Left lobe of liver (tissue), 2 donors: ENCODE data around the gene PDCD1. TPM values are rescaled to one million over a fixed set of nuclear protein-coding genes. Genes with fewer than 3 reads are reported as not detected.
A peak's percentile ranks its signal among the peaks of the same experiment; 100 is the strongest.
"Not testable (repeated sequence)": the region's sequence is repeated elsewhere in the genome, so short reads cannot be mapped to it uniquely, and the experiment has no call there.

ENCODE experiments used
- ATAC-seq: fragments of 200-7000 bp; cut with Tn5 transposase; one replicate; pipeline ENCODE4 v1.9.1; 2020; ENCODE audit warnings: mild to moderate bottlenecking, moderate library complexity
- DNase-seq: peaks from one replicate; pipeline ENCODE4 v3.0.0-alpha.2; 2020; ENCODE audit warnings: low spot score
- total RNA-seq: library from RNA; stranded (reverse); gene quantifications from one replicate; pipeline ENCODE4 v1.2.1, GENCODE V29; 2021
- donor health status: DM: no; HTN: no; CAD: no; lungs with moderate emphysema.
- donor health status: DM: no; HTN: yes; CAD: no.

The PDCD1 gene
- total RNA-seq, 1 donor from 2014 or later, result 0.18 TPM

DNA sequence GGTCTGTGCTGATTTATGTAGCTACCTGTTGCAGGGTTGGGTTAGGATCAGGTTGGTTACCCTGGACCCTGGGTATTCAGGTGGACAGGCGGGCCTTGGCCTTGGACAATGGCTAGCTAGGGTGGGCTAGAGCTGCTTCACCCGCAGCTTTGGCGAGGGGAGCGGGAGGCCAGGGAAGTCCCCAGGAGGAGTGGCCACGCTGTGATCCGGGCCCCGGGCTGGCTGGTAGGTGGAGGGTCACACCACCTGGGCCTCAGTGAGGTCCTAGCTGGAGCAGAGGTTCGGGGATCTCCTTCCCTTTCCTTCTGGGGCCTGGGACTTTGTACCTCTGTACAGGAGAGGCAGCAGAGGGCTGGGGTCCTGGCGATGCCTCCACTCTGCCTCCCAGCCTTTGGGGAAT lies 20.6 kb upstream of the PDCD1 start:
- ATAC-seq (no peak), DNase-seq (no peak)

DNA sequence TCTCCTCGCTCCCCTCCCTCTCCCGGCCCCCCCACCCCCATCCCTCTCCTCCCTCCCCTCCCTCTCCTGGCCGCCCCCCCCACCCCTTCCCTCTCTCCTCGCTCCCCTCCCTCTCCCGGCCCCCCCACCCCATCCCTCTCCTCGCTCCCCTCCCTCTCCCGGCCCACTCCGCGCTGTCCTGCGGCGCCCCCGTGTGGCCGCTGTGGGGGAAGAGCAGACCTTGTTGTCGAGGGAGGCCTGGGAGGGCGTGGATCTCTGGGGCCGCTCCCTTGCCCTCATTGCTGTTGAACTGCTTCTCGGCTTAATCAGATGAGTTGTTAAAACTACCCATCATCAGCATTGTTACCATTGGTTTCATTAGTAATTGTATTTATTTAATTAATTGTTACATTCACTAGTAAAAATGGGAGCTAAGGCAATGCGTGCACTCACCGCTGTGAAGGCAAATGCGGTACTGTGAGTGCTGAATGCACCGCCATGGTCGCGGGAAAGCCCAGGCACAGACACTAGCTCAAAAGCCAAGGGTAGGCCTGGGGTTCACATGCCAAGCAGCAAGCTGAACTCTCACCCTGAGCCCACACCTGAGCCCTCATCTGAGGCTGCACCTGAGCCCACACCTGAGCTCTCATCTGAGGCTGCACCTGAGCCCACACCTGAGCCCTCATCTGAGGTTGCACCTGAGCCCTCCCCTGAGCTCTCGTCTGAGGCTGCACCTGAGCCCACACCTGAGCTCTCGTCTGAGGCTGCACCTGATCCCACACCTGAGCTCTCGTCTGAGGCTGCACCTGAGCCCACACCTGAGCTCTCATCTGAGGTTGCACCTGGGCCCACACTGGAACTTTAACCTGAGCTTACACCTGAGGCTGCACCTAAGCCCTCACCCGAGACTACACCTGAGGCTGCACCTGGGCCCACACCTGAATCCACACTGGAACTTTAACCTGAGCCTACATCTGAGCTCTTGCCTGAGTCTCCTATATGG lies 19.6 kb upstream of the PDCD1 start:
- DNase-seq (no peak), ATAC-seq (peak; percentile 15)

DNA sequence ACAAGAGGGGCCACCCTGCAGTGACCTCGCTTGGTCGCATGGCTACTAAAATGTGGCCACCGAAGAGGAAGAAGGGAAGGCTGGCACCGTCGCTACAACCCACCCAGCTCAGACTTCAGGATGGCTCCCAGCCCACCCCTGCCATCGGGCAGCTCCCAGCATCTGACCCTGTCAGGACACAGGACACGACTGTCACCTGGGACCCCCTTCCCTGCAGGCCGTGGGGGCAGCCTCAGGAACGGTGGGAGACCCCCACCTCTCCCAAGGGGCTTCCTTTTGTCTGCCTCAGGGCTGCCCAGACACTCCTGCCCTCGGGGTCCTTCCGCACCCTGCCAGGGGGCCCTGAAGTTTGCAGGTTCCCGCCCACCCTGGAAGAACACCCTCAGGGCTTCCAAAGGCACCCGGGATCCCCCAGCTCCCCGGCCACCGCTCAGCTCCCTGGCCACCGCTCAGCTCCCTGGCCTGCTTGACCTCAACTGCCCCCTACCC lies 18.5 kb upstream of the PDCD1 start:
- DNase-seq (no peak), ATAC-seq (no peak)

DNA sequence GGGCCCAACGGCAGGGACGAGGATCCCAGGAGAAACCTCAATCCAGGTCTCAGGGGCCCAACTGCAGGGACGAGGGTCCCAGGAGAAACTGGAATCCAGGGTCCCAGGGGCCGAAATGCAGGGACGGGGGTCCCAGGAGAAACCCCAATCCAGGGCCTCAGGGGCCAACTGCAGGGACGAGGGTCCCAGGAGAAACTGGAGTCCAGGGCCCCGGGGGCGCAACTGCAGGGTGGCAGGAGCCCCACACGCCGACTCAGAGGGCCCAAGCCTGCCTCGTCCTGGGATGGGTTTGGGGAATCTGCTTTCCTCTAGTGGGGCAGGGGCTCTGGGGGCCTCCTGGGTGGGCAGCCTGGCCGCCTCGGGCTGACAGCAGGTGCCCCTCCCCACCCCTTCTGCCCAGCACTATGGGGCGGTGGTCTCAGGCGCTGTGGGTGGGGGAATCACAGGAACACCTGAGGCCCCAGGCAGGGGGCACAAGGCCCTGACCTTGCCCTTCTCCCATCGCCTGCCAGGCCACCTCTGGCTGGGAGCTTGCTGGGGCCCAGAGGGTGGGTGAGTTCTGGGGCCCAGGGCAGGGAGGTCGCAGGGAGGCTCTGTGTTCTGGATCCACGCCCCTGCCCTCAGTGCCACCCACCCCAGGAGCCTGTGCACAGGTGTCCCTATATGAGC lies 18.0 kb upstream of the PDCD1 start:
- ATAC-seq (no peak), DNase-seq (no peak)

DNA sequence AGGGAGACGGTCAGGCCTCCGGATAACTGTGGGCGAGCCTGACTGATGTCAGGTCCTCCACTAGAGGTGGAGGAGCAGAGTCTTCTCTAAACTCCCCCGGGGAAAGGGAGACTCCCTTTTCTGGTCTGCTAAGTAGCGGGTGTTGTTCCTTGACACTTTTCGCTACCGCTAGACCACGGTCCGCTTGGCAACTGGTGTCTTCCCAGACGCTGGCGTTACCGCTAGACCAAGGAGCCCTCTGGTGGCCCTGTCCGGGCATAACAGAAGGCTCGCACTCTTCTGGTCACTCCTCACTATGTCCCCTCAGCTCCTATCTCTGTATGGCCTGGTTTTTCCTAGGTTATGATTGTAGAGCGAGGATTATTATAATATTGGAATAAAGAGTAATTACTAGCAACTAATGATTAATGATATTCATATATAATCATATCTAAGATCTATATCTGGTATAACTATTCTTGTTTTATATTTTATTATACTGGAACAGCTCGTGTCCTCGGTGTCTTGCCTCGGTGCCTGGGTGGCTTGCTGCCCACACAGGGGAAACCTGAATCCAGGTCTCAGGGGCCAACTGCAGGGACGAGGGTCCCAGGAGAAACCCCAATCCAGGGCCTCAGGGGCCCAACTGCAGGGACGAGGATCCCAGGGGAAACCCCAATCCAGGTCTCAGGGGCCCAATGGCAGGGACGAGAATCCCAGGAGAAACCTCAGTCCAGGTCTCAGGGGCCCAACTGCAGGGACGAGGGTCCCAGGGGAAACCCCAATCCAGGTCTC lies 17.2 kb upstream of the PDCD1 start:
- DNase-seq, ATAC-seq: not testable (repeated sequence)

DNA sequence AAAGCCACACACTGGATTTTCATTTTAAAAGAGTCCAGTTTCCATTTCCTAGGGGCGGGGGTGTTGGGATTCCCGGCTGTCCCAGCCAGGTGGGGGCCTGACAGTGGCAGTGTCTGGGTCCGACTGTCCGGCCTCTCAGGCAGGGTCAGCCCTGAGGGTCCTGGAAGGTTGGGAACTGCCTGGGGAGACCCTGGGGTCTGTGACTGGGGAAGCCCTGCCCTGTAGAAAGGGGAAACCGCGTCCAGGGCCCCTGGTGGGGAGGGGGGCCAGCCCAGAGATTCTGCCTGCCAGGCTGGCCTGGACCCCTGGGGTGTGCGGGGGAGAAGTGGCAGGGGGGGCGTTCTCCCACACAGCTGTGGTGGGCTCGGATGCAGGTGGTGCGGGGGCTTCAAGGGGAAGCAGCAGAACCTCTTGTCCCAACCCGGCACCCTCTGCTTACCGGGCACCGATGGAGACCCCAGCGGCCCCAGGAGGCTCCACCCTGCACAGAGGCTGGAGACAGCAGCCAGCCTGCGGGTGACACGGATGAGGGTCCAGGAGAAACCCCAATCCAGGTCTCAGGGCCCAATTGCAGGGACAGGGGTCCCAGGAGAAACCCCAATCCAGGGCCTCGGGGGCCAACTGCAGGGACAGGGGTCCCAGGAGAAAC lies 15.7 kb upstream of the PDCD1 start:
- DNase-seq (no peak), ATAC-seq (no peak)

DNA sequence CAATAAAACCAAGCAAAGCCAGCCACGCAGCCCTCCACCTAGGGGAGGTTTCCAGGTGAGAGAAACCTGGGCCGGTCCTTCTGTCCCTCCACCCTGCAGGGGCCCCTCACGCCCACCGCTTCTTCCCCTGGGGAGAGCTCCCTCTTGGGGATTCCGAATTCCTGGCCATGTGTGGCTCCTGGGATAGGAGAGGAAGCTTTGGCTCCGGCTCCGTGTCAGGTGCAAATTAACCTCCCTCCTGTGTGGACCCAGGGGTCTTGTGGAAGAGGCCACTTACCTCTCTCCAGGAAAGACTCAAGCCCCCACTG lies 15.1 kb upstream of the PDCD1 start:
- ATAC-seq (no peak), DNase-seq (no peak)

DNA sequence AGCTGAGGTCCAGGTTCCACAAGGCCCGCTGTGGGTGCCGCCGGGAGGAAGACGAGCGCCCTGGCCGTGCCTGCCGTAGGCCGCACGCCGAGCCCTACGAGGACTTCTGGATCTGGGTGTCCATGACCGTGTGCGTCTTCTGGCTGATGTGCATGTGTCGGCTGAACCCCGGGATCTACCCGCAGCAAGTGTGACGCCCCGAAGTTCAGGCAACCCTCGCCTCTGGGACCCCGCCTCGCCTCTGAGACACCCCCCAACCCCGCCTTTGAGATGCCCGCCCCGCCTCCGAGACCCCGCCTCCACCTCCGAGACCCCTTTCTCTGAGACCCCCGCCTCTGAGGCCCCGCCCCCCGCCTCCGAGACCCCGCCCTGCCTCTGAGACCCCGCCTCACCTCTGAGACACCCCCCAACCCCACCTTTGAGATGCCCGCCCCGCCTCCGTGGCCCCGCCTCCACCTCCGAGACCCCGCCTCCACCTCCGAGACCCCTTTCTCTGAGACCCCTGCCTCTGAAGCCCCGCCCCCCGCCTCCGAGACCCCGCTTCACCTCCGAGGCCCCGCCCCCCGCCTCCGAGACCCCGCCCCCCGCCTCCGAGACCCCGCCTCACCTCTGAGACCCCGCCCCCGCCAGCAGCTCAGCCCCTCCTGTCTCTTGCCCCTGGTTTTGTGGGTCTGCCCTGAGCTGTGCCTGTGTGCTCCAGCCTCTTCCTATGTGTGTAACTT lies 14.5 kb upstream of the PDCD1 start:
- ATAC-seq (no peak), DNase-seq (no peak)

DNA sequence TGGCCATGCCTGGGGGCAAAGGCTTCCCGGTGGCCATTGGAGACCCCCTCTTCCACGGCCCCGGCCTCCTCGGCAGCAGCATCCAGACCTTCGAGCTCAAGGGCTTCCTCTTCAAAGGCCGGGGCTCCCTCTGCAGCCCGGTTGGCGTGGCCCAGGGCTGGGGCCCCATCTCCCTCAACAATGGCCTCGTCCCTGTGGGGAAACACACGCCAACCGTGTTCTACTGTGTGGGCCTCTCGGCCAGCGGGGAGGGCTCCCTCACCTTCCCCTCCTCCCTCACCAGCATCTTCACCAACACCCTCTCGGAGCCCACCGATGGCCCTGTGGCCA lies 13.6 kb upstream of the PDCD1 start:
- ATAC-seq (no peak), DNase-seq (no peak)

DNA sequence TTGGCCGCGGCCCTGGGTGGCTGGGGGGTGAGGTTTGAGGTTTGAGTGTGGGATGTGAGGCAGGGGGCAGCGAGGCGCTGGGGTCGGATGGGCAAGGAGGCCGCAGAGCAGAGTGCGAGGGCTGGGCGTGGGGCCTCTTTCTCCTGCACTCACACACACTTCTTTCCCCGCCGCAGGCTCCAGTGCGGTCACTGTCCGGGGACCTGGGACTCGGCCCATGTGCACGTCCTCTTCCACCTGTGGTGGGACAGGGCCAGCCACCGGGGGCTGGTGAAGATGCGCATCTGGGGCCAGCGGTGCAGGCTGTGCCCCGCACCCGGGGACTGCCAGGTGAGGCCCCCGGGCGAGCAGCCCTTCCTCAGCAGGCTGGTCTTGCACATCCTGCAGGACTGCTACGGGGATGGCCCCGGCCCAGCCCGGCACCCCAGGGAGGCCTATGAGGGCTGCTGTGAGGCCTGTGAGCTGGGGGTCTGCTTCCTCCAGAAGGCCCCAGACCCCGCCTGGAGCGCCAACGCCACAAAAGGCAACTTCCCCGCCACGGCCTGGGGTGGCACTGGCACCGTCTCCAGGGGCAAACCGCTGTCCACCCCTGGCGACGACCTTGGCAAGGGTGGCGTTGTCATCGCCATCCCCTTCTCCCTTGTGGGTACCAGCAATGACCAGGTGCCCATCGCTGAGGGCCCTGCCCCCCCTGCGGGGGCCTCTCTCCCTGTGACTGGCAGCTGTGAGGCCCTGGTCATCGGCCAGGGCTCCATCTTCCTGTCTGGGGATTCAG lies 13.0 kb upstream of the PDCD1 start:
- no peak for ATAC-seq
- no peak for DNase-seq

DNA sequence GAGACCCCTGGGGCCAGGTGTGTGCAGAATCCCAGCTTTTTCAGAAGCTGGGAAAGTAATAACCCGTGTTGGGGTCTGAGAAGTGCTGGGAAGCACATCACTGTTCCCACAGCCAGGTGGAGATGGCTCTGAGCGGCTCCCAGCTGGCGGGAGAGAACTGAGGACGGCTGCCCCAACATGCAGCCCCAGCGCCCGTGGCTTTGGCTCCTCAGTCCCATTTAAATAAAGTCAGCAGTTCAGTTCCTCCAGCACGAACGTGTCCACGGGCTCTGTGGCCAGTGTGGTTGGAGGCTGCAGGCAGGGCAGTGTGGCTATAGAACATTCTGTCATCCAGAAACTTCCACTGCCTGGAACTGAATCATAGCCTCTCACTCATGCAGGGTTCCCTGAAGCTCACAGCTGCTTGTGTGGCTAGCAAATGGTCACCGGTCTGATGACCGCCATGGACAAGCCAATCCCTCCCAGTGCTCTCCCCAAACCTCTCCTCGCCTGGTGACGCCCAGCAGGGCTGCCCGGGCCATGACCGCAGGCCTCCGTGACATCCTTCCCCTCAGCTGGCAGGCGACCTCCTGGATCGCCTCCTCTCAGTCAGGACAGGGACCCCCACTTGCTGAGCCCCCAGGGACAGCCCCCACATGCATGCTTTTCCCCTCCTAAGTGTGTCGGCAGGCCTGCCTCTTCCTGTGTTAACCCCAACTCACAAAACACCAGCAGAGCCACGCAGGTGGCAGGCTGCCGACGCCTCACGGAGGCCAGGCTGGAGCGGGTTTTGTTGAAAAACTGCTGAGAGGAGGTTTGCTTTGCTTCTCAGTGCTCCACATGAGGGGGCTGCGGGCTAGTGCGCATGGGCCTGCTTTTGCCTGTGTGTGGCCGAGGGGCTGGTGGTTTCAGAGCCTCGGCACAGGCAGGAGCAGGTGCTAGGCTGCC lies 12.2 kb upstream of the PDCD1 start:
- no peak for DNase-seq
- ATAC-seq, result no peak

DNA sequence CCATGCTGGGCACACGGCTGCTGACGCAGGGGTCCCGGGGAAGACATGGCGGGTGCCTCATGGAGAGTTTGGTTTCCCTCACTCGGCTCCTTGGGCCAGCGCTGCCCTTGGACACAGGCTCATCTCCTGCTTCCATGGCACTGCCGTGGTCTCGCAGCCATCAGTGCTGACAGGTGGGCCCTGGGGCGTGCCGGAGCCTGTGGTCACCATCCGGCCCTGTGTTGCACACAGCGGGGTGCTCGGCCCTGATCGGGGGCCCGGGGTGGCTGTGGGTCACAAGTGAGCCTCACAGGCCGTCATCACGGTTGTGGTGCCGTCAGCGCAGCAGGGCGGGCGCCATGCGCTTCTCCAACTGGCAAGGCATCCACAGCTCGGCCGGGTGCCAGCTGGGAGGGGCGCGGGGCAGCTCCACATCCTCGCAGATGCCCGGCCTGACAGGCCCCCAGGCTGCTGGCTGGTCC lies 11.4 kb upstream of the PDCD1 start:
- ATAC-seq, result no peak
- no peak for DNase-seq

DNA sequence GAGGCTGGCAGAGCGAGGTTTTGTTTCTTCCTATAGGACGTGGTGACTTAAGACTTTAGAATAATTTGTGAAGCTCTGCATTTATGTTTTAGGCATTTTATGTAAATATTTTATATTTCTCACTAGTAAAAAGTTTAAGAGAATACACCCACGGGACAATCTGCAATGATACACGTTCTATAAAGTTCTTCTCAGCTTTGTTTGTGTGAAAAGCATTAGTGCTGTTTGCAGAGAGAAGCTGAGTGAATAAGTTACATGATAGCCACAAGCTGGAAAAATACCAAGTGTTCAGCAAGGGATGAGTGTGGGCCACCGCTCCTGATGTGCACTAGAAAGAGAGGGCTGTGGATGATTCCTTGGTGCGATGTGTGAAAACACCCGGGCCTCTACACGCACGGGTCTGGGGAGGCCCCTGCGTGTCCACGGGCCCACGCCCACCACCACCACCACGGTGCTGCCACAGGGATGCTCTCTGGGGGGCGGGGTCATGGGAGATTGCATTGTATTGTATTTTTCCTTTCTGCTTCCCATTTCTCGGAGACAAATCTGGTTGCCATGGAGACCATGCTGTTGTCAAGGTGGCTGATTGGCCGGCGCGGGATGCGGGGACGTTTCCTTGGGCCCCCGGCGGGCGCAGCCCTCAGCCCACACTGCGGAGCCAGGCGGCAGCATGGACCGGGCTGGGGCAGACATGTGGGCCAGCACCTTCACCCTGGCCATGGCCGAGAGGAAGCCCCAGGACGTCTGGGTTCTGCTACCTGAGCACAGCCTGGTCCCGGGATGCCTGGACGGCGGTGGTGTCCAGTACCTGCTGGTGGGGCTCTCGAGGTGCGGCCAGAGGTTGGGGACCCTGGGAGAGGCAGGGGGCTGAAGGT lies 10.6 kb upstream of the PDCD1 start, which contains the start of gene RTP5:
TSS of gene RTP5 (plus strand) at position 643 of the 875 bp plus-strand sequence. CDS start at position 671, 28 bp downstream.
- no peak for DNase-seq
- ATAC-seq, result no peak

DNA sequence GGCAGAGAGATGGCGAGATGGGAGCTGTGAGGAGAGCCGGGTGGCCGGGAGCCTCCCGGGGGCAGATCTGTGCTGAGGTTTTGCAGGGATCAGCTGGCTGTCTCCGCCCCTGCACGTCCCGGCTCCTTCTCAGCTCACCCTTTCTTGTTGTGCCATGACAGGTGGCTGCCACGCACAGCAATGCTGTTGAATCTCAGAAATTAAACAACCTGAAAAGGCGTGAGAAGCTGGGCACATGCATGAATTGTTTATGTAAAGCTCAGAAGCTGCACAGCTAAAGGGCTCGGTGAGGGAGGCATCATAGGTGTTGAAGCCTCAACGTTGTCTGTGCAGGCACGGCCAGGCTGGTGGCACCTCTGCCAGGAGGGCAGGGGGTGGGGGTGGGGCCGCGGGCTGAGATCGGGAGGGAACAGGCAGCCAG lies 10.0 kb upstream of the PDCD1 start:
- DNase-seq (no peak), ATAC-seq (no peak)

DNA sequence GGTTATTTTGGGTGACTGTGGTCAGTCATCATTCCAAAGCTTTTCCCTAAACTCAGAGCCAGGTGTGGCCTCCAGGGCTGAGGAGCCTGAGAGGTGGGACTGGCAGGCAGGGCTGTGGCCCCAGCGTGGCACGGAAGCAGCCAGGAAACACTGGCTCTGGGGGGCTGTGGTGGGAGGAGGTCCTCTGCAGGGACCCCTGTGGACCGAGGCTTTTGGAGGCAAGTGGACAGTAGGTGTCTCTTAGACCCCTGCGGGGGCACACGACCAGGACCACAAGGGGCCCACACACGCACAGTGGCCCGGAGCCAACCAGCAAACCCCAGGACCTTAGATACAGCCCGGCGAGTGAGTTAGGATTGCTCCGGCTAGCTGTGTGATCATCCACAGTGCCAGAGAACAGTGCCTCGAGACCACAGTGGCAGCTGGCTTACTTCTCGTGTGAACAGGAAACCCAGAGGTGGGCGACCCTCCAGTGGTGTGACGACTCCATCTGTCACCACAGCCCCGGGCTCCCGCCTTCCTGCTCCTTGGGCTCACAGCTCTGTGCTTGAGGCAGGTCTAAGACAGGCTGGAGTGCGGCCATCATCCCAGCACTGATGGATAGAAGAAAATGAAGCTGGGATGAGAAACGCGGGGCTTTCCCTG lies 9.2 kb upstream of the PDCD1 start:
- ATAC-seq (no peak), DNase-seq (no peak)

DNA sequence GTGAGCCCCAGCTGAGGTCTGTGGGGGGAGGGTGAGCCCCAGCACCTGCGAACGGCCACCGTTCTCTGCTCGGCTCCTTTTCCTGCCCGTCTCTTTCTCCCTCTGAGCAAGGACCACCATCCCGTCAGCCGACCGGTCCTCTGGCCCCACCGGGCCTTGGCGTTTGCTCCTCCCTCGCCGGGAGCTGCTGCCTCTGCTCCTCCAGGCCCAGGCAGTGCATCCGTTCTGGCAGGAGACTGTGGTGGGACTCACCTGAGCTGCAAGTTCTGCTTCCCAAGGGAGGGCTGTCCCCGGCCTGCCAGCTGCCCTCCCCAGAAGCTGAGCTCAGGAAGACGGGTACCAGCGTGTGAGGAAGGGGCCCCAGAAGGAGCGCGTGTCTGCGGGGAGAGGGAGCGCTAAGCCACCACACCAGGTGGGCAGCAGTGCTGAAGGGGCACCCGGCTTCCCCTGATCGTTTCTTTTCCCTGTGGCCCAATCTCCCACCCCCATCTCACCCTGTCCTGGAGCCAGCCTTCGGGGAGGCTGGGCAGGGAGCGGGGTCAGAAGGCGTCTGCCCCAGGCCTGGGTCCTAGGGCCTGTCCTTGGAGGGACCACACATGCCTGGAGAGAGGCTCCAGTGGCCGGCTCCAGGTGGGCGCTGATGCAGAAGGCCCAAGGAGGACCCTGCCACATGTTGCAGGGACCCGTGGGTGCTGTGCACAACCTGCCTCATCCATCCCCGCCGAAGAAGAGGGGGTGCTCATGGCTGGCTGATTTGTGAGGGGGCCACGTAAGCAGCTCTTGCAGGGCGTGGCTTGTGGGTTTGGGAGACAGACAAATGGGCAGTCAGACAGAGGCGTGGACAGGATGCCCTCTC lies 8.3 kb upstream of the PDCD1 start:
- no peak for DNase-seq
- peak; percentile 9 for ATAC-seq
